Body of pancreas (tissue), 4 donors: ENCODE data around the gene ZNF732.

ENCODE experiments used
- CTCF ChIP-seq, 7 experiments: fragments of 450-650 bp in 4 of 7; fragments of 200-600 bp in 3 of 7; sonication (generic) in 3 of 7; IDR thresholded peaks; one replicate each; pipeline ENCODE4 v1.5.1; 2016 to 2019; ENCODE audit warnings: antibody characterized with exemption in 7 of 7
- POLR2A ChIP-seq, 3 donors: fragments of 450-650 bp; IDR thresholded peaks; one replicate each; pipeline ENCODE4 v1.6.1; 2016; ENCODE audit warnings: antibody characterized with exemption in 3 of 3, mild to moderate bottlenecking in 2 of 3

- TF ChIP-seq CTCF (IDR thresholded peaks at IDR 0.05) (no peak), POLR2A (IDR thresholded peaks at IDR 0.05) (no peak)
These were observed 32.9 kb upstream of the ZNF732 start for GRCh38 chr4:337932-338758.
